GM12872 (cell line): ENCODE data around the gene RGS9.

ENCODE experiments used
- TF ChIP-seq, protein P1 (sequence below): IDR thresholded peaks from 3 replicates; pipeline ENCODE4 v1.5.1; 2011; ENCODE audit warnings: low read depth, mild to moderate bottlenecking, low read length, moderate library complexity; ENCODE audit not compliant: insufficient read depth

RGS9 gene

DNA sequence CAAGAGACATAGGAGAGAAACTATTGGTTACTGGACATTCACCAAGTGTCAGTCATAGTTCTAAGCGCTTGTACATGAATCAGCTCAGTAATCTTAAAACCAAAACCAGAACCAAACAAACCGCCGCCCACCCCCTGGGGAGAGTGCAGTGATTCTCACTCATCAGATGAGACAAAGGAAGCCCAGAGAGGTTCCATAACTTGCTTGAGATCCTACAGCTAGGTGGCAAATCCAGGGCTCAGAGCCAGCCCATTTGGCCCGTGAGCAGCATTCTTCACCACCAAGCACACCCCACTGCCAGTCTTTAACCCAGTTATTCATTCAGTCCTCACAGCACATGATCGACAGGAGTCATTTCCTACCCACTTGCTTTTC lies 37.2 kb upstream of the RGS9 start:
- TF ChIP-seq, protein P1, sequence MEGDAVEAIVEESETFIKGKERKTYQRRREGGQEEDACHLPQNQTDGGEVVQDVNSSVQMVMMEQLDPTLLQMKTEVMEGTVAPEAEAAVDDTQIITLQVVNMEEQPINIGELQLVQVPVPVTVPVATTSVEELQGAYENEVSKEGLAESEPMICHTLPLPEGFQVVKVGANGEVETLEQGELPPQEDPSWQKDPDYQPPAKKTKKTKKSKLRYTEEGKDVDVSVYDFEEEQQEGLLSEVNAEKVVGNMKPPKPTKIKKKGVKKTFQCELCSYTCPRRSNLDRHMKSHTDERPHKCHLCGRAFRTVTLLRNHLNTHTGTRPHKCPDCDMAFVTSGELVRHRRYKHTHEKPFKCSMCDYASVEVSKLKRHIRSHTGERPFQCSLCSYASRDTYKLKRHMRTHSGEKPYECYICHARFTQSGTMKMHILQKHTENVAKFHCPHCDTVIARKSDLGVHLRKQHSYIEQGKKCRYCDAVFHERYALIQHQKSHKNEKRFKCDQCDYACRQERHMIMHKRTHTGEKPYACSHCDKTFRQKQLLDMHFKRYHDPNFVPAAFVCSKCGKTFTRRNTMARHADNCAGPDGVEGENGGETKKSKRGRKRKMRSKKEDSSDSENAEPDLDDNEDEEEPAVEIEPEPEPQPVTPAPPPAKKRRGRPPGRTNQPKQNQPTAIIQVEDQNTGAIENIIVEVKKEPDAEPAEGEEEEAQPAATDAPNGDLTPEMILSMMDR = no peak

DNA sequence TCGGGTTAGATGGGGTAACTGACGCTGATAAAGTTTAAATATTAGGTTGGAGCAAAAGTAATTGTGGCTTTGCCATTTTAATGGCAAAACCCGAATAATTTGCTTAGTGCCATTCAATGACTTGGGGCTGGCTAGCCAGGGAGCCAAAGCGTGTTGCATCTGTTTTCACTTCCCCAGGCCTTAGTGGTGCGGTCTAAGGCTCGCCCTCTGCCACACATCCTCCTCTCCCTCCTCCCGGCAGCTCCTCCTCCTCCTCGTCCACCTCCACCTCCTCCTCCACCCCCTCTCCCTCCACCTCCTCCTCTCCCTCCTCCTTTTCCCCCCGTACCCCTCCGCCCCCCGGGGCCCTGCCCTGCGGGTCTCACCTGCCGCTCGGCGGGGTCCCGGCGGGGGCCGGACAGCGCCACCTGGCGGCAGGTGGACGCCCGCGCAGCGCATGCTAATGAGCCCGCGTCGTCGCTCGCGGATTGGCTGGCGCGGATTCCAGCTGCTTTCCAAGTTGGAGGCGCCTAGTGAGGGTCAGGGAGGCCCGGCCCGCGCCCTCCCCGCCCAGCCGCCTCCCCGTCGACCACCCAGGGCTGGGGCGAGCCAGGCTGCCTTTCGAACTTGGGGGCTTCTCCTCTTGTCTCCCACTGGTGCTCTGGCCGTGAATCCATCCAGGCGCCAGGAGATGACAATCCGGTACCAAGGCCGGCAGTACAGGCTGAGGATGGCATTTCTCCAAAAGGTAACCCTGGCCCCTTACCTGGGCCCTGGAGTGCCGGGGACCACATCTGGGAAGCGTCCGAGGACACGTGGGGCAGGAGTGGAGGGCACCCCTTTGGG lies 36.6 kb upstream of the RGS9 start:
- TF ChIP-seq, protein P1 = peak; percentile 80

DNA sequence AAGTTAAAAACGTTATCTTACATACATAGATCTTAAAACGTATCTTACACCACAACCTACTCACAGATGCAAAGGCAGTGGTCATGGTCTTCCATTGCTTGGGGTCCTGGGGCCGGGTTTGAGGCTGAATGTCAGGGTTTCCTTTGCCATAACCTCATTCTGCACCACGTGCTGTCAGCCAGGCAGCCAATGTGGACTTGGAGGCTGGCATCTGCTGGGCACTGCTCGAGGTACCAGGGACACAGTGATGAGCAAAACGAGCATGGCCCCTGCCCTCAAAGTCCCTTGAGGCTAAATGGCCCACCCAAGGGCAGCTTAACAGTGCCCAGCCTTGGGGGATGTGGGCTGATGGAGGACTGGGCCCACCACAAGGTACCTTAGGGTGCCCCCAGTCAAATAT lies 35.8 kb upstream of the RGS9 start:
- TF ChIP-seq, protein P1 = no peak

DNA sequence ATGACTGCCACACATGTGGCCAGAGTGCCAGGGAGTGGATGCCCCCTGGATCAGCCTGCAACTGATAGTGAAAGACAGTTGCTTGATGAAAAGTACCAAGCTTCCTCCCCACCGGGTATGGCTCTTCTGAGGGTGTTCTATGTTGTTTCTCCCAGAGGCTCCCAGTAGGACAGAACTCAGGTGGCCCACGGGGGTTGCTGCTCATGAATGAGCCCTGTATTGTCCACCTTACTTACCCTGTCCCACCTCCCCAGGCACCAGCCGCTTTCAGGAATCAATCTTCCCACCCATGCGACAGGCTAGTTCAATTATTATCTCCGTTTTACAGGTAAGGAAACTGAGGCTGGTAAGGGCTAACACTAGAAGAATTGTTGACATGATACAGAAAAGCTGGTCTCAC lies 34.9 kb upstream of the RGS9 start:
- TF ChIP-seq, protein P1 = no peak

DNA sequence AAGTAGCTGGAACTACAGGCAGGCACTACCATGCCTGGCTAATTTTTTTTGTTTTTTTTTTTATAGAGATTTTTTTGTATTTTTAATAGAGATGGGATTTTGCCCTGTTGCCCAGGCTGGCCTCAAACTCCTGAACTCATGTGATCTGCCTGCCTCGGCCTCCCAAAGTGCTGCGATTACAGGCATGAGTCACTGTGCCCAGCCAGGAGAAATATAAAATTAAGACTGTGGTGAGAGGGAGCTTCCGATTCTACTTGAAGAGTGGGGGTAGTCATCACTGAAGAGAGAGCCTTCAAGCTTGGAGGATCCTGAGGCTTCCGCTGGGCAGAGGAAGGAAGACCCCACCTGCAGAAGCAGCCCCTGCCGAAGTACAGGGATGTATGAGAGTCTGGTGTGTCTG lies 34.4 kb upstream of the RGS9 start:
- TF ChIP-seq, protein P1 = no peak

DNA sequence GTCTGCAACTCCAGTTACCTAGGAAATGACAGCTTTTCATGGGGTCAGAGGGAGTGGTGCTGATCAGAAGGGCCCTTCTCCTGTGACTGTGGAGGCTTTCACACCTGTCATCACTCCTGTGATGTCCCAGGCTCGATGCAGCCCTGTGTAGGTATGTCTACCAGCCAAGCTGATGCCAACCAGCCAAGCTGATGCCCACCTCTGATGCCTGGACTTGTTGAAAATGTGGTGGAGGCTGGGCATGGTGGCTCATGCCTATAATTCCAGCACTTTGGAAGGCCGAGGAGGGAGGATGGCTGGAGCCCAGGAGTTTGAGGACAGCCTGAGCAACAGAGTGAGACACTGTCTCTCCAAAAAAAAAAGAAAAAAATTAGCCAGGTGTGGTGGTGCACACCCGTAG lies 33.7 kb upstream of the RGS9 start:
- TF ChIP-seq, protein P1 = no peak

DNA sequence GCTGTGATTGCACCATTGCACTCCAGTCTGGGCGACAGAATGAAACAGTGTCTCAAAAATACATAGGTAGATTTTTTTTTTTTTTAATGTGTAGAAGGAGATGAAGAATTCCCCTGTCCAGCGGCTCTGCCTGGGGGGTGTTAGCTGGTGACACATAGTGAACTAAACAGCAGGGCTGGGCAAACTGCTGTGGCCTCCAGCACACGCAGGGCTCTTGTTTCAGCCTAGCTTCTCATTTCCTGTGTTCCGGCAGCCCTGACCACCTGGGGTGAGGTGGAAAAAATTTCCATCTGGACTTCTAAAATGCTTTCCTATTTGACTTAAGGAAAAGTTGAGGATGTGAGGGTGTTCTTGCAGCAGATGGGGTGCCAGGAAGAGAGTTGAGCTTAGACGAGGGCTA lies 33.3 kb upstream of the RGS9 start:
- TF ChIP-seq, protein P1 = no peak
